Amygdala (tissue), 56 donors: ENCODE data around the gene KIF25.

Source experiments
- DNase-seq, 56 donors: peaks; one replicate each; lab custom pipeline; 2025; lab: John Stamatoyannopoulos, UW

The KIF25 gene, protein sequence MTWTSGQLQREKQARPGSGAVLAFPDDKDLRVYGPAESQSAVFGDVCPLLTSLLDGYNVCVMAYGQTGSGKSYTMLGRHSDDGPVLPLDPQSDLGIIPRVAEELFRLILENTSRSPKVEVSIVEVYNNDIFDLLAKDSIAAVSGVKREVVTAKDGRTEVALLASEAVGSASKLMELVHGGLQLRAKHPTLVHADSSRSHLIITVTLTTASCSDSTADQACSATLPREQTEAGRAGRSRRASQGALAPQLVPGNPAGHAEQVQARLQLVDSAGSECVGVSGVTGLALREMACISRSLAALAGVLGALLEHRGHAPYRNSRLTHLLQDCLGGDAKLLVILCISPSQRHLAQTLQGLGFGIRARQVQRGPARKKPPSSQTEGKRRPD

GRCh38 chr6:167997642-167998041 lies at the start of gene KIF25:
Gene KIF25 (plus strand): TSS chr6:167997671. CDS start chr6:168029586, 31,915 bp downstream.
- DNase-seq = no peak

DNA sequence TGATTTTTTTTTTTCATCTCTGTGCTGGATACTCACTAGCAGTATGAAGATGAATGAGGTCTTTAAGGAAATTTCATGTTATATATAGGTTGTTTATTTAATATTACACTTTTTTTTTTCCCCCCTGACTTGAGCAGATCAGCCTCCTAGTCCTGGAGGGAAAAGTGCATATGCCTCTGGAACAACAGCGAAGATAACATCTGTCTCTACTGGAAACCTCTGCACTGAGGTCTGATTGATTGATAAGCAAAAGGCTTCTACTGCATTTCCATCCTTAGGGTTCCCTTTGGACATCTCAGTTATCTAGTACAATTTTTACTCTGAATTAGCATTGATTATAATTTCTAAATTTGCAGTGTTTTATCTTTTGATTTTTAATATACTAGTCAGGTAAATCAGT lies 49.8 kb upstream of the KIF25 start:
- DNase-seq = no peak

GRCh38 chr6:167948716-167949115 lies 48.8 kb upstream of the KIF25 start:
- DNase-seq = no peak

DNA sequence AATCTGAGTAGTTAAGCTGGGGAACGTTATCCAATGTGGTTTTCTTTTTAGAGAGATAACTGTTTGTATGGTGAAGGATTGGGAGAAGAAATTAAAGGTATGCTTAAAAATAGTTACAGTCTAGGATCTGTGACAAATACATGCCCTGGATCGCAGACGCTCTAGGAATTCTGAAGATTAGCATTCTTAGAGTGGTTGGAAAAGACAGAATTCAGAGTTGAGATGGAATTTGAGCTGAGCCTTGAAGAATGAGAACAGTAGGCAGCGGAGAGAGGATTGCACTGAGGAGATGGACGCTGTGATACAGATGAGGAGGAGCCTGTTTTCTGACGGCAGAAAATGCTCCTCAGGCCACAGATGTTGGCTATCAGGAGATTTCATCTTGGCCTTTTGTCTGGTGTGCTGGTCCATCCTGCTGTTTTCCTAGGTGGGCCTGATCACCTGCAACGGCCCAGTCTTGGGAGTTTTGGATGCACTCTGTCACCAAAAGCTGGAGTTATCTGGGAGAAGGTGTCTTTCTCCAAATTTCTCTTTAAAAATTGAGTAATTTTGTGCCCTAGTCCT lies 48.3 kb upstream of the KIF25 start:
- no peak for DNase-seq

GRCh38 chr6:167951781-167952511 lies 45.5 kb upstream of the KIF25 start:
- no peak for DNase-seq

GRCh38 chr6:167952512-167952859 lies 45.0 kb upstream of the KIF25 start:
- DNase-seq = no peak

GRCh38 chr6:167953551-167953950 lies 43.9 kb upstream of the KIF25 start:
- DNase-seq = no peak

GRCh38 chr6:167954151-167954550 lies 43.3 kb upstream of the KIF25 start:
- DNase-seq = no peak

- no peak for DNase-seq
These were observed 41.0 kb upstream of the KIF25 start for GRCh38 chr6:167956491-167956890.

DNA sequence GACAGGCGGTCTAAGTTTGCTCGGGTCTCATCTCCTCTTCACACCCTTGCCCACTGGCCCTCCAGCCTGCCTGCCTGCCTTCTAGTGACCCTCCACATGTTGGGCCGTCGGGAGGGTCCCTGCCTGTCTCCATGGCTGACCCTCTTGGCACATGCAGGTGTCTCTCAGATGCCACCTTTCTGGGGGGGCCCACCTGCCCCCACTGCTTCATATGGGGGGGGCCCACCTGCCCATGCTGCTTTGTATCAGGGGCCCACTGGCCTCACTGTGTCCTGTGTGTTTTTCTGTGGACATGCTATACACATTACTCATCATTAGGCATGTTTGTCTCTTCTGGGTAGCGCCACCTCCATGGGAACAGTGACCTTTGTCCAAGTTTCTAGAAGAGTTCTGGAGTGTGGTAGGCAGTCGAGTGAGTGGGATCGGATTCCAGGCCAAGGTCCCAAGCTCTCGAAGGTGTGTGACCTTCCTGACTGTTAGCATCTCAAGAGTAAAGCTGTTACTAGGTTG lies 40.4 kb upstream of the KIF25 start:
- DNase-seq = no peak

GRCh38 chr6:167957626-167958025 lies 39.8 kb upstream of the KIF25 start:
- DNase-seq = no peak

DNA sequence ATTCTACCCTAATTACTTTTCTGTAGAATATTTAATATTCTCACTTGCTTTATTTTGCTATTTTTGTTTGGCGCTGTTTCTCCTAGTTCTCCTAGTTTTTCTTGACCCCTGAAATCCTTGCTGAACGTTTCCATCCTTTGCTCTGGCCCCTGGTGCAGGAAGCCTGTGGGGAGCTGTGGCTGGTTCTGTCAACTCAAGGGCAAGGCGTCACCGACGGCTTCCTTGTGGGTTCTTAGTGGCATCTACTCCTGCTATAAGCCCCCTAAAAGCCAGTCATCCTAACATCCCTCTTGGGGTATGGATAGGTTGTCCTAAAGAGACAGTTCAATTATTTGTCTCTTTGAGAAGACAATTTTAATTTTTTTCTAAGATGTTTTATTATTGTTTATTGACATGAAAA lies 36.9 kb upstream of the KIF25 start:
- no peak for DNase-seq

DNA sequence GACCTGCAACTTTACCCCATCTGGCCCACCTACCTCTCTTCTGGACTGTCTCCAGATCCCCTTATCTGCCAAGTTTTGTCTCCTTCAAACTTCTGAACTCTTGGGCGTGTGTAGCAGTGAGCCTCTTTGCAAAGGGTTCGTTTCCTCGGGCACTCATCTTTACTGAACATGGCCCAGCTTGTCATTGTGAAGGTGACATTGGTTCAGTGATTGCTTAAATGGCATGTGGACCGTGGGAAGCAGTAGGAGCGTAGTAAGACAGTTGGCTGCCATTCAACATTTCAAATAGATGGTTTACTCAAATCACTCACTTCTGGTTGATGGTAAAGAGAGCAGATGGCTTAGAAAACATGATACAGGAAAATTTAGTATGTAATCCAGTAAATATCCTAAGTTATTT lies 34.8 kb upstream of the KIF25 start:
- peak in 3 of 56 donors; percentile 25 to 53 (median 40) for DNase-seq

DNA sequence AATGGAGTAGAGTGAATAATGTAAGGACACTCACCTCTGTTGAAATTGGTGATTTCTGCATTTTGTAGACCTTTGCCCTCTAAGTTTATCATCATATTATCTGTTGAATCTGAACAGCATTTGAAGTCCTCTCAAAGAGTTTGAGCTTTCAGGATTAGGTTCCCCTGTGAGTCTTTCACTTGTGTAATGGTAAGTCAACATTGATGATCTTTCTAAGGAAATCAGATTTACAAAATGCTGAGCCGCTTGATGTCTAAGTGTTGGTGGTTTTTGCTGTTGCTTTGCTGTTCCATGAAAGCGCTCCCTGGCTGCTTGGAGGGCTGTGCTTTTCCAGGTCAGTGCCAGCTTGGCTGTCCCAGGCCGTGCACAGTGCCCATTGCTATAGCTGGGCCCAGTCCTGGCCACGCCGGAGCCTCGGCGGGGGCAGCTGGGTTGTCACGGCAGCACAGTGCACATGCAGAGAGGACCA lies 33.8 kb upstream of the KIF25 start:
- DNase-seq = peak in 7 of 56 donors; percentile 10 to 59 (median 27)

GRCh38 chr6:167965592-167966539 lies 31.6 kb upstream of the KIF25 start:
- DNase-seq = no peak

DNA sequence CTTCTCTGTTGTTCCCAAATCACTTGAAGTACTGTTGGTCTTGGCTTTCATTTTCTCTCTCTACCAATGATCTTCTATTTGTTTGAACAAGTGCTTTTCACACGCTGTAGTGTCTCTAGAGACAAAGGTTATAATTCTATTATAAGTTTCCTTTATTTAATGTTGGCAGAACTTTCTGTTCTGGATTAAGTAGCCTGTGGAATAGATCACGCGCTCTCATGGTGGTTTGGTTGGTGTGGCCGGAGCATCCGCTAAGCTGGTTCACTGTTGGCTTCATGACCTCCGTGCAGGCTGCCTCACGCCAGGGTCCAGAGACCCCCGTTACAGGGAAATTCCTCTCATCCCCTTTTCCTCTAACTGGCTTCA lies 30.9 kb upstream of the KIF25 start:
- no peak for DNase-seq

DNA sequence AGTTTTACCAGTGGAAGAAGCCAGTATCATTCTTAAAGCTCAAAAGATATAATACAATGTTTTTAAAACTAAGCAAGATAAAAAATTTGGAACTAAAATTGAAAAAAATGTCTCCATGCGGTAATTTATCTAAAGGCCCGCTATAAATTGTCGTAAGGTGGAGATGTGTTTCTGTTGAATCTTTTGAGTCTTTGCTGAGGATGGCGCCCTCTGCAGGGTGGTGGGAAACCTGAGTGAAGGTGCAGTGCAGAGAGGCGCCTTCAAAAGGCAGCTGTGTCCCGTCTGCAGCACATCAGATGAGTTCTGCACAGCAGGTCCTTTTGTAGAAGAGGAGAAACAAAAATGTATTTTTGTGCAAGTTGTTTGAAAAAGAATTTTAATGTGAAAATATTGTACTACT lies 29.4 kb upstream of the KIF25 start:
- DNase-seq = peak in 1 of 56 donors; percentile 43

DNA sequence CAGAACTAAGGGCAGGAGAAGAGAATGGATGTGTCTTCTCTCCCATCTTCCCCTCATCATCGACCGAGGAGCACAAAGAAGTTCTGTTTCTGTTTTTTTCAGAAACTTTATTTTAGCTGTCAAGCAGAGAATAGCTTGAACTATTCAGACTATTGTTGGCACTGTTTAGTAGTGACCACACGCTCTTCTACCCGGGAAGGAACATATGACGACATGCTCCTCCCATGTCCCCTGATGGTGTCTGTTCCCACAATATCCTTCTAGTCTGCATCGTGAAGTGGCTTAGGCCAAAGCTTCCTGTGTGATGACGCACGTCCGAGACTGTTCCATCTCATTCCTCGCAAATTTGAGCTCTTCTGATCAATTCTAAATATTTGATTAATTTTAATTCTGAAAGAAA lies 27.2 kb upstream of the KIF25 start:
- peak in 9 of 56 donors; percentile 11 to 56 (median 32) for DNase-seq

DNA sequence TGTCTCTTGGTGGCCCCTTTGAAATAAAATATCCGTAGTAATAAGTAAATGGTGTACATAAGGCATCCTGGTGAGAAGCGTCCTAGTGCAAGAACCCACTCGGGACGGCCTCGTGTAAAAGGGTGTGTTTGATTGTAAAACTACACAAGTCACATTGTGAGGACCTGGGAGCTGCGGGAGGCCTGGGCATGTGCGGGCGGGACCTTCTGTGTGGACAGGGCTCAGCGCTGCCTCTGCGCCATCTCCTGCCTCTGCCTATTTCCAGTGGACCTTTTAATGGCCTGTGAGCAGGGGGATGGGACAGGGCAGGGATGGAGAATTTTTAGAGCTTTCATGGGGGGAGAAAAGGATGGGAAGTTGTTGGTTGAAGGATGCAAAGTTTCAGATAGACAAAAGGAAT lies 25.3 kb upstream of the KIF25 start:
- no peak for DNase-seq

- DNase-seq = no peak
These were observed 24.2 kb upstream of the KIF25 start for GRCh38 chr6:167973148-167973885.
